ENCODE results near the gene SPACA5B.

GRCh38 chrX:48090123-48090522 lies 40.3 kb upstream of the SPACA5B start:
- TF ChIP-seq CTCF (IDR thresholded peaks at IDR 0.05; ENCODE audit: insufficient read depth, low read length, poor library complexity, severe bottlenecking): no peak
- no peak for TF ChIP-seq EZH2phosphoT487 (conservative IDR thresholded peaks at IDR 0.05; ENCODE audit: low read length)
